OCI-LY7 (cell line): ENCODE data around the gene CYB561. TPM values are rescaled to one million over a fixed set of nuclear protein-coding genes. Genes with fewer than 3 reads are reported as not detected.

ENCODE experiments used
- BruUV-seq: library from RNA; stranded (reverse); fragments of 400-500 nt; replicated peaks from 2 replicates; lab custom pipeline; 2021; lab: Mats Ljungman, UMichigan
- CTCF ChIA-PET: fragments of 300-600 bp; sonication (Branson Sonifier 250); formaldehyde crosslinking; loops from one replicate; lab custom pipeline; 2022; ENCODE audit warnings: antibody characterized with exemption; ENCODE audit not compliant: unreplicated experiment; lab: Charles Lee
- POLR2A ChIA-PET: fragments of 300-600 bp; sonication (Branson Sonifier 250); formaldehyde crosslinking; loops from one replicate; lab custom pipeline; 2022; ENCODE audit warnings: antibody characterized with exemption; lab: Charles Lee
- DNase-seq: peaks from one replicate; pipeline ENCODE4 v3.0.0-alpha.2; 2015; ENCODE audit warnings: low spot score
- H2AFZ ChIP-seq: fragments of 200-600 bp; sonication (generic), shearing (Covaris generic); 2 replicates; pipeline ENCODE4 v1.6.1; 2014; ENCODE audit warnings: mild to moderate bottlenecking, antibody characterized with exemption, low read length, moderate library complexity
- H3K27ac ChIP-seq: fragments of 200-600 bp; sonication (generic); 2 replicates; pipeline ENCODE4 v1.5.1; 2014; ENCODE audit warnings: mixed run types, low read depth, mild to moderate bottlenecking, moderate library complexity, low read length, inconsistent platforms; ENCODE audit not compliant: poor library complexity, severe bottlenecking
- H3K36me3 ChIP-seq: fragments of 200-600 bp; sonication (generic); 2 replicates; pipeline ENCODE4 v1.6.1; 2014; ENCODE audit warnings: mild to moderate bottlenecking, antibody characterized with exemption, low read length, moderate library complexity, mixed read lengths; ENCODE audit not compliant: insufficient read depth
- H3K4me1 ChIP-seq: fragments of 200-600 bp; sonication (generic); 2 replicates; pipeline ENCODE4 v1.5.1; 2014; ENCODE audit warnings: mild to moderate bottlenecking, low read length; ENCODE audit not compliant: insufficient read depth, poor library complexity, severe bottlenecking
- H3K4me2 ChIP-seq: fragments of 200-600 bp; sonication (generic); 2 replicates; pipeline ENCODE4 v1.6.1; 2014; ENCODE audit warnings: mild to moderate bottlenecking, low read length
- H3K4me3 ChIP-seq: fragments of 200-600 bp; sonication (generic); 2 replicates; pipeline ENCODE4 v1.5.1; 2014; ENCODE audit warnings: mild to moderate bottlenecking, low read depth, low read length; ENCODE audit not compliant: poor library complexity, severe bottlenecking
- H3K79me2 ChIP-seq: fragments of 200-600 bp; sonication (generic); 2 replicates; pipeline ENCODE4 v1.6.1; 2016; ENCODE audit warnings: low read depth, mild to moderate bottlenecking, low read length, moderate library complexity, mixed read lengths; ENCODE audit not compliant: insufficient read depth
- H3K9me2 ChIP-seq: fragments of 200-600 bp; sonication (generic); 2 replicates; pipeline ENCODE4 v1.6.1; 2016; ENCODE audit warnings: mild to moderate bottlenecking, low read length, mixed read lengths; ENCODE audit not compliant: insufficient read depth
- H3K9me3 ChIP-seq: fragments of 200-600 bp; sonication (generic); 2 replicates; pipeline ENCODE4 v1.6.1; 2014; ENCODE audit warnings: mild to moderate bottlenecking, mixed run types, low read length, mixed read lengths
- H4K20me1 ChIP-seq: fragments of 200-600 bp; sonication (generic); 2 replicates; pipeline ENCODE4 v1.6.1; 2014; ENCODE audit warnings: mild to moderate bottlenecking, antibody characterized with exemption, low read length, moderate library complexity, mixed read lengths; ENCODE audit not compliant: insufficient read depth
- EZH2phosphoT487 ChIP-seq: fragments of 200-600 bp; sonication (generic); IDR thresholded peaks from 2 replicates; pipeline ENCODE4 v1.6.1; 2018; ENCODE audit warnings: low read depth, borderline replicate concordance, mild to moderate bottlenecking, mixed run types, antibody characterized with exemption, low read length, moderate library complexity, mixed read lengths
- intact Hi-C: fragments of 100-400 bp; cut with micrococcal nuclease; formaldehyde crosslinking; loops from one replicate; pipeline ENCODE4 v1.10.0; 2022; ENCODE audit not compliant: unreplicated experiment
- total RNA-seq, 2 experiments: library from RNA; depleted of rRNA in 1 of 2; stranded (reverse); fragments of >200 nt in 1 of 2; shearing (Covaris generic) in 1 of 2; gene quantifications; 2 replicates each; pipeline ENCODE4 v1.2.3, GENCODE V29; 2014 to 2022
- TF ChIP-seq, protein P1 (sequence below): fragments of 200-600 bp; sonication (generic); conservative IDR thresholded peaks from 2 replicates; pipeline ENCODE4 v1.5.1; 2014; ENCODE audit warnings: mild to moderate bottlenecking, antibody characterized with exemption, low read length, moderate library complexity, mixed read lengths

The CYB561 gene
- total RNA-seq, 2 experiments from 2014 or later: not detected

DNA sequence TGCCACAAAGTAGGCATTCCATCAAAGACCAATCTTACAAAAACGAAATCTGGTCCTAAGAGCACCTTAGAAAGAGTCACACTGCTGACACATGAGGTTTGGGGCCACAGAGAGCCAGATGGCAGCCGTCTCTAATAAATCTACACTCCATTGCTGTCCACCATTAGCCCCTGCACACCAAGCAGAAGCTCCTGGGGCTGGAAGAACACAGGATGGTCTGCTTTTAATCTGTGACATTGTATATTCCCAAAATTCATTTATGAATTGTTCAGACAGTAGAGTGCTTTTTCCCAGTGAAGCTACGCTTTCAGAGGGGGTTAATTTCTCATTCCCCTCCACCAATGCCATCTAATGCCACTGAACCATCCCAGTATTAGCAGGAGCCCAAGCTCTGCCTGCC is 1.6 kb downstream of the CYB561 start:
- no peak for DNase-seq
- no peaks in the 10 kb centered on the region for H4K20me1 ChIP-seq
- H3K79me2 ChIP-seq: no peaks in the 10 kb centered on the region
- H2AFZ ChIP-seq: no peak overlapping the region
- H3K4me3 ChIP-seq: no peak overlapping the region
- H3K36me3 ChIP-seq: no peaks in the 10 kb centered on the region
- H3K9me3 ChIP-seq: no peaks in the 10 kb centered on the region
- intact Hi-C loops: no loop called here
- no peak overlapping the region for H3K4me2 ChIP-seq
- POLR2A ChIA-PET: interaction anchor here (0.7 kb wide), 2 partner anchors 129 to 561 kb away, joined by 3 read pairs; no protein-coding TSS in a partner anchor
- peaks cover 6% of the 10 kb centered on the region for H3K4me1 ChIP-seq
- H3K9me2 ChIP-seq: no peaks in the 10 kb centered on the region
- no peak for TF ChIP-seq EZH2phosphoT487
- TF ChIP-seq, protein P1, sequence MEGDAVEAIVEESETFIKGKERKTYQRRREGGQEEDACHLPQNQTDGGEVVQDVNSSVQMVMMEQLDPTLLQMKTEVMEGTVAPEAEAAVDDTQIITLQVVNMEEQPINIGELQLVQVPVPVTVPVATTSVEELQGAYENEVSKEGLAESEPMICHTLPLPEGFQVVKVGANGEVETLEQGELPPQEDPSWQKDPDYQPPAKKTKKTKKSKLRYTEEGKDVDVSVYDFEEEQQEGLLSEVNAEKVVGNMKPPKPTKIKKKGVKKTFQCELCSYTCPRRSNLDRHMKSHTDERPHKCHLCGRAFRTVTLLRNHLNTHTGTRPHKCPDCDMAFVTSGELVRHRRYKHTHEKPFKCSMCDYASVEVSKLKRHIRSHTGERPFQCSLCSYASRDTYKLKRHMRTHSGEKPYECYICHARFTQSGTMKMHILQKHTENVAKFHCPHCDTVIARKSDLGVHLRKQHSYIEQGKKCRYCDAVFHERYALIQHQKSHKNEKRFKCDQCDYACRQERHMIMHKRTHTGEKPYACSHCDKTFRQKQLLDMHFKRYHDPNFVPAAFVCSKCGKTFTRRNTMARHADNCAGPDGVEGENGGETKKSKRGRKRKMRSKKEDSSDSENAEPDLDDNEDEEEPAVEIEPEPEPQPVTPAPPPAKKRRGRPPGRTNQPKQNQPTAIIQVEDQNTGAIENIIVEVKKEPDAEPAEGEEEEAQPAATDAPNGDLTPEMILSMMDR: no peak
- no peak overlapping the region for H3K27ac ChIP-seq
- no TSS peak for BruUV-seq
- CTCF ChIA-PET: interaction anchor here (0.7 kb wide), 1 partner anchor 164 kb away, joined by 4 read pairs; no protein-coding TSS in a partner anchor

DNA sequence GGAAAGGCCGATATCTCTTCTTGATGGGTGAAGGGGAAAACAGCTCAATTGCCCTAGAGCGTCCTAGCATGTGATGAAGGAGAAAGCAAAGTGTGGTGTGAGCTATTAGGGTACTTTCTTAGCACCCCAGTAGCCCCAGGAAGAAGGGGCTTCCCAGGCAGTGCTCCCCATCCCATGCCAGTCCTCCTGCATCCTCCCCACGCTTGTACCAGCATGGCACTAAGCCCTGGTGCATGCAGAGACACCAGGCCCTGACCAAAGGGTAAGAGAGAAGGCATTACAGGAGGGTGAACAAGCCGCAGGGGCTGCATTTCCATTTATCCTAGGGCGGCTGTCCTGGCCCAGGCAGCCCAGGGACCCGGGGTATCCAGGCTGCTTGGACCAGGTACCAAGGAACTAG is 3.1 kb downstream of the CYB561 start:
- Histone ChIP-seq H2AFZ (no peak overlapping the region), H3K27ac (no peak overlapping the region), H3K4me1 (peaks cover 7% of the 10 kb centered on the region), H4K20me1 (no peaks in the 10 kb centered on the region), H3K36me3 (no peaks in the 10 kb centered on the region), H3K79me2 (no peaks in the 10 kb centered on the region), H3K4me3 (no peak overlapping the region), H3K9me2 (no peaks in the 10 kb centered on the region), H3K9me3 (no peaks in the 10 kb centered on the region), H3K4me2 (no peak overlapping the region)
- intact Hi-C loops: loop anchor here (2.0 kb wide), 1 partner anchor 36 kb away; no protein-coding TSS in a partner anchor
- BruUV-seq: no TSS peak
- TF ChIP-seq, protein P1: no peak
- no peak for TF ChIP-seq EZH2phosphoT487
- ChIA-PET CTCF (no interaction called here), POLR2A (no interaction called here)
- no peak for DNase-seq

GRCh38 chr17:63442549-63443035 is 3.5 kb downstream of the CYB561 start:
- no peak overlapping the region for H2AFZ ChIP-seq
- no peak overlapping the region for H3K4me3 ChIP-seq
- H3K4me2 ChIP-seq: no peak overlapping the region
- no peaks in the 10 kb centered on the region for H3K9me2 ChIP-seq
- intact Hi-C loops: loop anchor here (2.0 kb wide), 1 partner anchor 36 kb away; no protein-coding TSS in a partner anchor
- no peak overlapping the region for H3K27ac ChIP-seq
- H4K20me1 ChIP-seq: no peaks in the 10 kb centered on the region
- CTCF ChIA-PET: no interaction called here
- H3K79me2 ChIP-seq: no peaks in the 10 kb centered on the region
- TF ChIP-seq, protein P1: peak; percentile 46
- TF ChIP-seq EZH2phosphoT487: no peak
- no TSS peak for BruUV-seq
- no peaks in the 10 kb centered on the region for H3K36me3 ChIP-seq
- peaks cover 7% of the 10 kb centered on the region for H3K4me1 ChIP-seq
- peak; percentile 45 for DNase-seq
- no peaks in the 10 kb centered on the region for H3K9me3 ChIP-seq
- POLR2A ChIA-PET: no interaction called here
